ENCODE measurements around the gene SMIM12. TPM values are rescaled to one million over a fixed set of nuclear protein-coding genes. Genes with fewer than 3 reads are reported as not detected.

Gene SMIM12
- total and polyA plus RNA-seq, 2 of the 8 experiments (the other 6 are each of a cell fraction or from before 2014, with no cell fraction given): 40.9 to 49.2 TPM

GRCh38 chr1:34803770-34804169, 55.8 kb downstream of the SMIM12 start (continued):
- TF ChIP-seq RAD21 (IDR thresholded peaks at IDR 0.05 in 1 of 2, conservative IDR thresholded peaks at IDR 0.05 in 1 of 2; ENCODE audit: low read depth in 2 of 2, low read length in 2 of 2) (no peak), TAF1 (IDR thresholded peaks at IDR 0.05; ENCODE audit: low read depth, low read length) (no peak)

Other genes starting within 250 kb of the SMIM12 start
- gene GJB5, start 104.7 kb downstream of the SMIM12 start, total RNA-seq (2021; fragmentation: NEBNext Ultra II Directional; extraction: Animal tissue kit (Norgen Biotek cat#: 25700)): 0.71 and 0.86 TPM in 2 replicates
- gene GJB5, start 104.7 kb downstream of the SMIM12 start, polyA plus RNA-seq (2011; rRNA removed): 3.1 and 3.3 TPM in 2 replicates
- gene GJB4, start 100.0 kb downstream of the SMIM12 start, total RNA-seq (2021; fragmentation: NEBNext Ultra II Directional; extraction: Animal tissue kit (Norgen Biotek cat#: 25700)): 0.11 and 0.20 TPM in 2 replicates
- 0.36 and 0.41 TPM in 2 replicates for gene GJB4, start 100.0 kb downstream of the SMIM12 start, polyA plus RNA-seq (2011; rRNA removed)
- 0.93 and 1.1 TPM in 2 replicates for gene GJB3, start 78.5 kb downstream of the SMIM12 start, total RNA-seq (2021; fragmentation: NEBNext Ultra II Directional; extraction: Animal tissue kit (Norgen Biotek cat#: 25700))
- 1.6 and 1.7 TPM in 2 replicates for gene GJB3, start 78.5 kb downstream of the SMIM12 start, polyA plus RNA-seq (2011; rRNA removed)
- 2.7 and 3.2 TPM in 2 replicates for gene GJA4, start 66.8 kb downstream of the SMIM12 start, total RNA-seq (2021; fragmentation: NEBNext Ultra II Directional; extraction: Animal tissue kit (Norgen Biotek cat#: 25700))
- gene GJA4, start 66.8 kb downstream of the SMIM12 start, polyA plus RNA-seq (2011; rRNA removed): 3.9 and 4.3 TPM in 2 replicates
- gene DLGAP3, start 69.9 kb upstream of the SMIM12 start, total RNA-seq (2021; fragmentation: NEBNext Ultra II Directional; extraction: Animal tissue kit (Norgen Biotek cat#: 25700)): 13.2 and 14.8 TPM in 2 replicates
- 3.8 and 6.7 TPM in 2 replicates for gene DLGAP3, start 69.9 kb upstream of the SMIM12 start, polyA plus RNA-seq (2011; rRNA removed)
- 9.3 and 10.2 TPM in 2 replicates for gene TMEM35B, start 125.6 kb upstream of the SMIM12 start, total RNA-seq (2021; fragmentation: NEBNext Ultra II Directional; extraction: Animal tissue kit (Norgen Biotek cat#: 25700))
- 16.0 and 31.1 TPM in 2 replicates for gene TMEM35B, start 125.6 kb upstream of the SMIM12 start, polyA plus RNA-seq (2011; rRNA removed)
- gene ZMYM6, start 172.2 kb upstream of the SMIM12 start, total RNA-seq (2021; fragmentation: NEBNext Ultra II Directional; extraction: Animal tissue kit (Norgen Biotek cat#: 25700)): 14.9 and 15.7 TPM in 2 replicates
- 4.1 and 5.1 TPM in 2 replicates for gene ZMYM6, start 172.2 kb upstream of the SMIM12 start, polyA plus RNA-seq (2011; rRNA removed)
- gene ZMYM1, start 219.6 kb upstream of the SMIM12 start, total RNA-seq (2021; fragmentation: NEBNext Ultra II Directional; extraction: Animal tissue kit (Norgen Biotek cat#: 25700)): 39.6 and 41.3 TPM in 2 replicates
- gene ZMYM1, start 219.6 kb upstream of the SMIM12 start, polyA plus RNA-seq (2011; rRNA removed): 7.5 and 10.0 TPM in 2 replicates